ENCODE measurements around the gene ARMC8. TPM values are rescaled to one million over a fixed set of nuclear protein-coding genes. Genes with fewer than 3 reads are reported as not detected.

The ARMC8 gene
- total RNA-seq, 2 experiments from 2014 or later, result 42.2 to 49.9 TPM

- POLR2A ChIA-PET, result no interaction called here
- CTCF ChIA-PET, result no interaction called here
Observed at GRCh38 chr3:138334608-138335007, 147.5 kb downstream of the ARMC8 start.

- ChIA-PET POLR2A (no interaction called here), CTCF (interaction anchor here (1.3 kb wide), 1 partner anchor 11 kb away, joined by 5 read pairs; no protein-coding TSS in a partner anchor)
Observed at GRCh38 chr3:138336454-138336999, 149.4 kb downstream of the ARMC8 start.

GRCh38 chr3:138338244-138338643 is 151.1 kb downstream of the ARMC8 start:
- ChIA-PET POLR2A (no interaction called here), CTCF (no interaction called here)

- CTCF ChIA-PET, result no interaction called here
- POLR2A ChIA-PET, result no interaction called here
Observed at GRCh38 chr3:138338811-138339210, 151.7 kb downstream of the ARMC8 start.

- ChIA-PET POLR2A (no interaction called here), CTCF (interaction anchor here (0.7 kb wide), 1 partner anchor 193 kb away, joined by 5 read pairs; no protein-coding TSS in a partner anchor)
Observed at GRCh38 chr3:138340511-138340910, 153.4 kb downstream of the ARMC8 start.

GRCh38 chr3:138344754-138345153 is 157.7 kb downstream of the ARMC8 start:
- CTCF ChIA-PET, result no interaction called here
- POLR2A ChIA-PET, result no interaction called here

Other genes starting within 250 kb of the ARMC8 start
- gene CLDN18, start 177.1 kb upstream of the ARMC8 start, total RNA-seq, result not detected
- gene DZIP1L, start 71.7 kb upstream of the ARMC8 start, total RNA-seq, result under 1 TPM; 0.13 to 0.21 TPM
- gene A4GNT, start 54.9 kb upstream of the ARMC8 start, total RNA-seq, result not detected
- 10 to 100 TPM; 26.2 to 26.7 TPM for gene DBR1, start 12.4 kb upstream of the ARMC8 start, total RNA-seq
- gene NME9, start 142.6 kb downstream of the ARMC8 start, total RNA-seq, result not detected
- not detected for gene MRAS, start 161.3 kb downstream of the ARMC8 start, total RNA-seq
- gene ESYT3, start 247.3 kb downstream of the ARMC8 start, total RNA-seq, result under 1 TPM; 0.13 TPM

Data from activated CD8-positive, alpha-beta memory T cell treated with anti-CD3 and anti-CD28 coated beads for 36 hours (primary cell).